Loucy (cell line): ENCODE measurements around the gene PGAP6.
A peak's percentile ranks its signal among the peaks of the same experiment; 100 is the strongest.
"Not testable (repeated sequence)": the region's sequence is repeated elsewhere in the genome, so short reads cannot be mapped to it uniquely, and the experiment has no call there.

Experiments
- H2AFZ ChIP-seq: fragments of 200-600 bp; sonication (generic); 2 replicates; pipeline ENCODE4 v1.6.0; 2016; ENCODE audit warnings: antibody characterized with exemption, mild to moderate bottlenecking, low read length, moderate library complexity
- H3F3A ChIP-seq: fragments of 200-600 bp; 2 replicates; pipeline ENCODE4 v1.6.0; 2016; ENCODE audit warnings: antibody characterized with exemption, low read depth, mild to moderate bottlenecking
- H3K27me3 ChIP-seq: fragments of 200-600 bp; sonication (generic); 2 replicates; pipeline ENCODE4 v1.6.1; 2014; ENCODE audit warnings: low read length, mild to moderate bottlenecking; ENCODE audit not compliant: insufficient read depth, poor library complexity, severe bottlenecking
- H3K36me3 ChIP-seq: fragments of 200-600 bp; sonication (generic); 2 replicates; pipeline ENCODE4 v1.6.1; 2016; ENCODE audit warnings: low read length; ENCODE audit not compliant: insufficient read depth
- H3K4me1 ChIP-seq: fragments of 200-600 bp; sonication (generic); 2 replicates; pipeline ENCODE4 v1.5.1; 2014; ENCODE audit warnings: low read length, mild to moderate bottlenecking; ENCODE audit not compliant: insufficient read depth, poor library complexity, severe bottlenecking
- H3K4me2 ChIP-seq: fragments of 200-600 bp; sonication (generic); 2 replicates; pipeline ENCODE4 v1.6.0; 2014; ENCODE audit warnings: antibody characterized with exemption, low read length, low read depth, mild to moderate bottlenecking; ENCODE audit not compliant: poor library complexity, severe bottlenecking
- H3K4me3 ChIP-seq: fragments of 200-600 bp; sonication (generic); 2 replicates; pipeline ENCODE4 v1.5.1; 2014; ENCODE audit warnings: low read length, mild to moderate bottlenecking, mixed read lengths; ENCODE audit not compliant: poor library complexity, severe bottlenecking
- H3K79me2 ChIP-seq: fragments of 200-600 bp; sonication (generic); 2 replicates; pipeline ENCODE4 v1.6.1; 2014; ENCODE audit warnings: low read length; ENCODE audit not compliant: insufficient read depth
- H3K9ac ChIP-seq: fragments of 200-600 bp; sonication (generic); 2 replicates; pipeline ENCODE4 v1.6.0; 2014; ENCODE audit warnings: mild to moderate bottlenecking, low read depth, low read length, moderate library complexity; ENCODE audit not compliant: poor library complexity, severe bottlenecking
- H3K9me2 ChIP-seq: fragments of 200-600 bp; sonication (generic); replicated peaks from 2 replicates; pipeline ENCODE4 v1.6.1; 2016; ENCODE audit warnings: low read depth, low read length, mixed read lengths
- H3K9me3 ChIP-seq: fragments of 200-600 bp; sonication (generic); 2 replicates; pipeline ENCODE4 v1.6.1; 2014; ENCODE audit warnings: mild to moderate bottlenecking, antibody characterized with exemption, low read length, low read depth; ENCODE audit not compliant: insufficient read depth
- H4K20me1 ChIP-seq: fragments of 200-600 bp; sonication (generic); 2 replicates; pipeline ENCODE4 v1.6.0; 2014; ENCODE audit warnings: antibody characterized with exemption, low read length, mild to moderate bottlenecking; ENCODE audit not compliant: insufficient read depth, poor library complexity, severe bottlenecking
- EZH2phosphoT487 ChIP-seq: fragments of 200-600 bp; IDR thresholded peaks from 2 replicates; pipeline ENCODE4 v1.6.1; 2018; ENCODE audit warnings: antibody characterized with exemption, mild to moderate bottlenecking, moderate library complexity, borderline replicate concordance
- TF ChIP-seq, protein P1 (sequence below): fragments of 200-600 bp; sonication (generic); conservative IDR thresholded peaks from 2 replicates; pipeline ENCODE4 v1.5.1; 2014; ENCODE audit warnings: mild to moderate bottlenecking, antibody characterized with exemption, low read length

PGAP6 gene

DNA sequence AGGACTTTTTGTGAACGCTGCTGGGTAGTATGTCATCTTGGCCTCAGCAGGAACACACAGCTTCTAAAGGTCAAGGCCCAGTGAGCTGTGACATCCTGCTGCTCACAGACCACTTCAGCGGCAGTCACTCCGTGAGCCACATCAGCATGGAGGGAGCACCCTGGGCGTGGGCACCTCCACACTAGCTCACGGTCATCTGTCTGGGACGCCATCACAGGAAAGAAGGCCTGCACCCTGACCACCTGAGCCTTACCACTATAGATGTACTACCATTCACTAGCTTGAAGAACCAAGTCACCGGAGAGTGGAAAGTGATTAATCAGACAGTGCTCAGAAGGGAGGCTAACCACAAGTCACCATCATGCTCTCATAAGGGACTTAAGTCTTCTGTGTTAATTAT lies 32.6 kb downstream of the PGAP6 start:
- Histone ChIP-seq H3K36me3 (no peaks in the 10 kb centered on the region; the same call in 1 of the 2 replicates), H3K79me2 (peaks cover 60% of the 10 kb centered on the region), H3K4me1 (peaks cover 28% of the 10 kb centered on the region), H3F3A (no peaks in the 10 kb centered on the region), H3K9me2 (no peaks in the 10 kb centered on the region), H3K9me3 (no peaks in the 10 kb centered on the region), H3K4me3 (no peak overlapping the region), H3K9ac (peak overlapping the region; percentile 32), H2AFZ (no peak overlapping the region), H3K27me3 (no peaks in the 10 kb centered on the region), H4K20me1 (peaks cover 4% of the 10 kb centered on the region), H3K4me2 (peak overlapping the region; percentile 57)
- no peak for TF ChIP-seq EZH2phosphoT487
- TF ChIP-seq, protein P1, sequence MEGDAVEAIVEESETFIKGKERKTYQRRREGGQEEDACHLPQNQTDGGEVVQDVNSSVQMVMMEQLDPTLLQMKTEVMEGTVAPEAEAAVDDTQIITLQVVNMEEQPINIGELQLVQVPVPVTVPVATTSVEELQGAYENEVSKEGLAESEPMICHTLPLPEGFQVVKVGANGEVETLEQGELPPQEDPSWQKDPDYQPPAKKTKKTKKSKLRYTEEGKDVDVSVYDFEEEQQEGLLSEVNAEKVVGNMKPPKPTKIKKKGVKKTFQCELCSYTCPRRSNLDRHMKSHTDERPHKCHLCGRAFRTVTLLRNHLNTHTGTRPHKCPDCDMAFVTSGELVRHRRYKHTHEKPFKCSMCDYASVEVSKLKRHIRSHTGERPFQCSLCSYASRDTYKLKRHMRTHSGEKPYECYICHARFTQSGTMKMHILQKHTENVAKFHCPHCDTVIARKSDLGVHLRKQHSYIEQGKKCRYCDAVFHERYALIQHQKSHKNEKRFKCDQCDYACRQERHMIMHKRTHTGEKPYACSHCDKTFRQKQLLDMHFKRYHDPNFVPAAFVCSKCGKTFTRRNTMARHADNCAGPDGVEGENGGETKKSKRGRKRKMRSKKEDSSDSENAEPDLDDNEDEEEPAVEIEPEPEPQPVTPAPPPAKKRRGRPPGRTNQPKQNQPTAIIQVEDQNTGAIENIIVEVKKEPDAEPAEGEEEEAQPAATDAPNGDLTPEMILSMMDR: no peak

DNA sequence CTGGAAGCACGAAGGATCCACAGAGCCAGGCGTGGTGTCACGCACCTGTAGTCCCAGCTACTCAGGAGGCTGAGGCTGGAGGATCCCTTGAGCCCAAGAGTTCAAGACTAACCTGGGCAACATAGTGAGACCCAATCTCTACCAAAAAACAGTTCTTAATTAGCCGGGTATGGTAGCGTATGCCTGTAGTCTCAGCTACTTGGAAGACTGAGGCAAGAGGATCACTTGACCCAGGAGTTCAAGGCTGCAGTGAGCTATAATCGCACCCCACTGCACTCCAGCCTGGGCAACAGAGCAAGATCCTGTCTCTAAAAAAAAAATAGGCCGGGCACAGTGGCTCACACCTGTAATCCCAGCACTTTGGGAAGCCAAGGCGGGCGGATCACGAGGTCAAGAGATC lies 33.3 kb downstream of the PGAP6 start:
- H2AFZ ChIP-seq, H3K36me3 ChIP-seq, H4K20me1 ChIP-seq, H3K9me2 ChIP-seq, H3K27me3 ChIP-seq, H3K4me3 ChIP-seq, H3K9ac ChIP-seq, H3F3A ChIP-seq, H3K9me3 ChIP-seq: not testable (repeated sequence)
- peak overlapping the region; percentile 48 for H3K4me2 ChIP-seq
- peaks cover 27% of the 10 kb centered on the region for H3K4me1 ChIP-seq
- H3K79me2 ChIP-seq: peaks cover 60% of the 10 kb centered on the region

DNA sequence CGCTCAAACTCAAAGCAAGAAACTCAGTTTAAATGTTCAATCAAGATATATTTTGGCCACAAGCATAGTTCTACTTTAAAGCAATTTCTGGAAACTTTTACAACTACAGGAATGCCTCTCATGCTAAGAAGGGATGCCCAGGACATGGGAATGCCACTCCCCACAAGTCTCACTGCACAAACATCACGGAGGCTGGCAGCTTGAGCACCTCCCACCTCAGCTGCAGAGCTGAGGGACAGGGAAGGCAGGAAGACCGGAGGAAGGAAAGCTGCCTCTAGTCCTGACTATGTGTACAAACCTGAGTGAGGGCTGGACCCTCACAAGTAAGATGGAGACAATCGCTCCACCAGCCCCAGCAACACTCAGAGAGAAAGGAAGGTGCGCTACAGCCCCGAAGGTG lies 34.6 kb downstream of the PGAP6 start:
- H3K79me2 ChIP-seq: peaks cover 67% of the 10 kb centered on the region
- peaks cover 37% of the 10 kb centered on the region for H3K4me1 ChIP-seq
- H3K9me2 ChIP-seq: no peaks in the 10 kb centered on the region
- peak overlapping the region; percentile 48 for H3K4me2 ChIP-seq
- no peaks in the 10 kb centered on the region; the same call in 1 of the 2 replicates for H3K36me3 ChIP-seq
- H3K9ac ChIP-seq: no peak overlapping the region
- TF ChIP-seq, protein P1: no peak
- TF ChIP-seq EZH2phosphoT487: no peak
- no peaks in the 10 kb centered on the region for H3K9me3 ChIP-seq
- no peak overlapping the region for H2AFZ ChIP-seq
- no peaks in the 10 kb centered on the region for H3F3A ChIP-seq
- no peaks in the 10 kb centered on the region for H3K27me3 ChIP-seq
- H4K20me1 ChIP-seq: peaks cover 4% of the 10 kb centered on the region
- no peak overlapping the region for H3K4me3 ChIP-seq

DNA sequence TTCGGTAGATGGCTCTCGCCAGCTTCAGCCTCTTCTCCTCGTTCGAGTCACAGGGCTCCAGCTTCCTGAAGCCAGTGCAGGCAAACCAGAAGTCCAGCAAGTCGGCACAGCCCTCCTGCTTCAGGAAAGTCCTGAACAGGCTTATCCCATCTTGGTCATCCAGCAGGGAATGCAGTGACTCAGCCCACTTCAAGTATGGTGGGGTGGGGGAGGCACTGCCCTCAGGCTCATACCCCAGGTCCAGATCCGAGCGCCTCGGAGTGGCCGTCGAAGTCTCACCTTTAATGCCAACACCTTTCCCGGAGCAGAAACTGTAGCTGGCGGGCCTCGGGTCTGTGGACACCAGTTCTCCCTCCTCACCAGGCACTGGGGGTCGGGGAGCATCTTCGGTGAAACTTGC lies 35.2 kb downstream of the PGAP6 start:
- Histone ChIP-seq H3F3A (no peaks in the 10 kb centered on the region), H3K9me2 (no peaks in the 10 kb centered on the region), H3K4me2 (no peak overlapping the region), H2AFZ (no peak overlapping the region), H3K36me3 (no peaks in the 10 kb centered on the region; the same call in 1 of the 2 replicates), H3K9ac (no peak overlapping the region), H3K9me3 (no peaks in the 10 kb centered on the region), H3K4me1 (peaks cover 39% of the 10 kb centered on the region), H3K79me2 (peaks cover 63% of the 10 kb centered on the region), H4K20me1 (peaks cover 4% of the 10 kb centered on the region), H3K4me3 (no peak overlapping the region), H3K27me3 (no peaks in the 10 kb centered on the region)
- TF ChIP-seq, protein P1: no peak
- TF ChIP-seq EZH2phosphoT487: no peak
